ENCODE measurements around the gene LRRK1.

LRRK1 gene

GRCh38 chr15:100972975-100973350, 53.8 kb downstream of the LRRK1 start:
- DNase-seq (ENCODE audit: low read depth in 2 of 2, low spot score in 1 of 2), result no peak

- DNase-seq (ENCODE audit: low read depth in 2 of 2, low spot score in 1 of 2), result no peak
Observed at GRCh38 chr15:100973351-100974111, 54.4 kb downstream of the LRRK1 start.

- DNase-seq (ENCODE audit: low read depth in 2 of 2, low spot score in 1 of 2), result no peak
Observed at GRCh38 chr15:100975043-100975442, 55.9 kb downstream of the LRRK1 start.

GRCh38 chr15:100980410-100981046, 61.4 kb downstream of the LRRK1 start:
- no peak for DNase-seq (ENCODE audit: low read depth in 2 of 2, low spot score in 1 of 2)

GRCh38 chr15:100981086-100981485, 61.9 kb downstream of the LRRK1 start:
- no peak for DNase-seq (ENCODE audit: low read depth in 2 of 2, low spot score in 1 of 2)

- no peak for DNase-seq (ENCODE audit: low read depth in 2 of 2, low spot score in 1 of 2)
Observed at GRCh38 chr15:100983221-100983620, 64.1 kb downstream of the LRRK1 start.

- no peak for DNase-seq (ENCODE audit: low read depth in 2 of 2, low spot score in 1 of 2)
Observed at GRCh38 chr15:100985401-100985800, 66.2 kb downstream of the LRRK1 start.

- DNase-seq (ENCODE audit: low read depth in 2 of 2, low spot score in 1 of 2), result no peak
Observed at GRCh38 chr15:100986158-100986896, 67.2 kb downstream of the LRRK1 start.

GRCh38 chr15:100987143-100987542, 68.0 kb downstream of the LRRK1 start:
- no peak for DNase-seq (ENCODE audit: low read depth in 2 of 2, low spot score in 1 of 2)

GRCh38 chr15:100988297-100988696, 69.1 kb downstream of the LRRK1 start:
- DNase-seq (ENCODE audit: low read depth in 2 of 2, low spot score in 1 of 2), result no peak

- no peak for DNase-seq (ENCODE audit: low read depth in 2 of 2, low spot score in 1 of 2)
Observed at GRCh38 chr15:100988857-100989256, 69.7 kb downstream of the LRRK1 start.

- DNase-seq (ENCODE audit: low read depth in 2 of 2, low spot score in 1 of 2), result no peak
Observed at GRCh38 chr15:100994597-100995446, 75.7 kb downstream of the LRRK1 start.

GRCh38 chr15:100995471-100996430, 76.6 kb downstream of the LRRK1 start:
- DNase-seq (ENCODE audit: low read depth in 2 of 2, low spot score in 1 of 2), result no peak

- no peak for DNase-seq (ENCODE audit: low read depth in 2 of 2, low spot score in 1 of 2)
Observed at GRCh38 chr15:100997442-100997841, 78.3 kb downstream of the LRRK1 start.

- DNase-seq (ENCODE audit: low read depth in 2 of 2, low spot score in 1 of 2), result no peak
Observed at GRCh38 chr15:100998630-100999029, 79.5 kb downstream of the LRRK1 start.

GRCh38 chr15:100999369-100999768, 80.2 kb downstream of the LRRK1 start:
- DNase-seq (ENCODE audit: low read depth in 2 of 2, low spot score in 1 of 2), result no peak

GRCh38 chr15:101000271-101000681, 81.1 kb downstream of the LRRK1 start:
- DNase-seq (ENCODE audit: low read depth in 2 of 2, low spot score in 1 of 2), result no peak

- DNase-seq (ENCODE audit: low read depth in 2 of 2, low spot score in 1 of 2), result no peak
Observed at GRCh38 chr15:101001056-101001455, 81.9 kb downstream of the LRRK1 start.

GRCh38 chr15:101001796-101002195, 82.6 kb downstream of the LRRK1 start:
- DNase-seq (ENCODE audit: low read depth in 2 of 2, low spot score in 1 of 2), result no peak

- no peak for DNase-seq (ENCODE audit: low read depth in 2 of 2, low spot score in 1 of 2)
Observed at GRCh38 chr15:101003081-101003480, 83.9 kb downstream of the LRRK1 start.
